Activated gamma-delta T cell treated with anti-CD3 and anti-CD28 coated beads, Interleukin-2, amount 50 U/mL, for 16 hours (primary cell): ENCODE data around the gene KCNIP4.
"Not testable (repeated sequence)": the region's sequence is repeated elsewhere in the genome, so short reads cannot be mapped to it uniquely, and the experiment has no call there.

Experiments used
- DNase-seq: peaks from one replicate; pipeline ENCODE4 v3.0.0-alpha.2; 2020; ENCODE audit warnings: low read depth

The KCNIP4 gene

GRCh38 chr4:21352354-21352753 is 596.2 kb downstream of the KCNIP4 start:
- DNase-seq, result not testable (repeated sequence)

GRCh38 chr4:21347142-21347541 is 601.4 kb downstream of the KCNIP4 start:
- no peak for DNase-seq

- DNase-seq, result no peak
Measured at GRCh38 chr4:21327976-21328700, 620.4 kb downstream of the KCNIP4 start.

GRCh38 chr4:21320034-21320433 is 628.5 kb downstream of the KCNIP4 start:
- DNase-seq, result no peak

GRCh38 chr4:21307709-21308108 is 640.9 kb downstream of the KCNIP4 start:
- DNase-seq, result no peak

GRCh38 chr4:21304540-21304887 is 644.1 kb downstream of the KCNIP4 start:
- DNase-seq, result no peak

- no peak for DNase-seq
Measured at GRCh38 chr4:21290562-21290961, 658.0 kb downstream of the KCNIP4 start.

GRCh38 chr4:21276046-21276445 is 672.5 kb downstream of the KCNIP4 start:
- DNase-seq, result no peak

- no peak for DNase-seq
Measured at GRCh38 chr4:21271439-21272052, 677.0 kb downstream of the KCNIP4 start.

- DNase-seq, result no peak
Measured at GRCh38 chr4:21248331-21248730, 700.2 kb downstream of the KCNIP4 start.

GRCh38 chr4:21242163-21242562 is 706.4 kb downstream of the KCNIP4 start:
- DNase-seq, result no peak

GRCh38 chr4:21226637-21227538 is 721.7 kb downstream of the KCNIP4 start:
- no peak for DNase-seq

GRCh38 chr4:21211846-21212245 is 736.7 kb downstream of the KCNIP4 start:
- DNase-seq, result no peak

GRCh38 chr4:21209860-21210259 is 738.7 kb downstream of the KCNIP4 start:
- no peak for DNase-seq

- no peak for DNase-seq
Measured at GRCh38 chr4:21205821-21206531, 742.6 kb downstream of the KCNIP4 start.

- DNase-seq, result no peak
Measured at GRCh38 chr4:21203416-21203815, 745.2 kb downstream of the KCNIP4 start.

GRCh38 chr4:21202959-21203358 is 745.6 kb downstream of the KCNIP4 start:
- no peak for DNase-seq

- no peak for DNase-seq
Measured at GRCh38 chr4:21198683-21199082, 749.9 kb downstream of the KCNIP4 start.

- no peak for DNase-seq
Measured at GRCh38 chr4:21195682-21196081, 752.9 kb downstream of the KCNIP4 start.

- no peak for DNase-seq
Measured at GRCh38 chr4:21192367-21192766, 756.2 kb downstream of the KCNIP4 start.

GRCh38 chr4:21191317-21191716 is 757.3 kb downstream of the KCNIP4 start:
- no peak for DNase-seq

- DNase-seq, result no peak
Measured at GRCh38 chr4:21184788-21185187, 763.8 kb downstream of the KCNIP4 start.
